ENCODE data around the gene CLEC17A. TPM values are rescaled to one million over a fixed set of nuclear protein-coding genes. Genes with fewer than 3 reads are reported as not detected.
A peak's percentile ranks its signal among the peaks of the same experiment; 100 is the strongest.

The CLEC17A gene
- total RNA-seq, 2 experiments from 2014 or later: 27.4 to 51.1 TPM

GRCh38 chr19:14576363-14576762, 6.5 kb upstream of the CLEC17A start:
- Histone ChIP-seq H3K4me3 (ENCODE audit: low read depth, low read length, poor library complexity, severe bottlenecking) (peak overlapping the region; percentile 26), H4K20me1 (ENCODE audit: insufficient read depth, low read length) (no peaks in the 10 kb centered on the region), H3K9me2 (ENCODE audit: insufficient read depth, low read length) (no peaks in the 10 kb centered on the region), H3K36me3 (ENCODE audit: insufficient read depth, low read length) (no peaks in the 10 kb centered on the region), H3K9me3 (ENCODE audit: low read length) (peaks cover 6% of the 10 kb centered on the region; the same call in 1 of the 2 replicates), H3K4me1 (ENCODE audit: insufficient read depth, low read length, poor library complexity, severe bottlenecking) (peaks cover 70% of the 10 kb centered on the region), H3K79me2 (ENCODE audit: insufficient read depth, low read depth, low read length) (peaks cover 3% of the 10 kb centered on the region), H3K4me2 (ENCODE audit: low read length) (peak overlapping the region; percentile 40), H2AFZ (ENCODE audit: low read length) (peak overlapping the region; percentile 32), H3K27ac (ENCODE audit: low read depth, low read length, poor library complexity, severe bottlenecking) (peak overlapping the region; percentile 92)
- intact Hi-C loops (cut with micrococcal nuclease; ENCODE audit: unreplicated experiment): no loop called here
- peak; percentile 59 for DNase-seq (ENCODE audit: low spot score)
- TF ChIP-seq, protein P1, sequence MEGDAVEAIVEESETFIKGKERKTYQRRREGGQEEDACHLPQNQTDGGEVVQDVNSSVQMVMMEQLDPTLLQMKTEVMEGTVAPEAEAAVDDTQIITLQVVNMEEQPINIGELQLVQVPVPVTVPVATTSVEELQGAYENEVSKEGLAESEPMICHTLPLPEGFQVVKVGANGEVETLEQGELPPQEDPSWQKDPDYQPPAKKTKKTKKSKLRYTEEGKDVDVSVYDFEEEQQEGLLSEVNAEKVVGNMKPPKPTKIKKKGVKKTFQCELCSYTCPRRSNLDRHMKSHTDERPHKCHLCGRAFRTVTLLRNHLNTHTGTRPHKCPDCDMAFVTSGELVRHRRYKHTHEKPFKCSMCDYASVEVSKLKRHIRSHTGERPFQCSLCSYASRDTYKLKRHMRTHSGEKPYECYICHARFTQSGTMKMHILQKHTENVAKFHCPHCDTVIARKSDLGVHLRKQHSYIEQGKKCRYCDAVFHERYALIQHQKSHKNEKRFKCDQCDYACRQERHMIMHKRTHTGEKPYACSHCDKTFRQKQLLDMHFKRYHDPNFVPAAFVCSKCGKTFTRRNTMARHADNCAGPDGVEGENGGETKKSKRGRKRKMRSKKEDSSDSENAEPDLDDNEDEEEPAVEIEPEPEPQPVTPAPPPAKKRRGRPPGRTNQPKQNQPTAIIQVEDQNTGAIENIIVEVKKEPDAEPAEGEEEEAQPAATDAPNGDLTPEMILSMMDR (conservative IDR thresholded peaks at IDR 0.05; ENCODE audit: low read length): no peak
- TF ChIP-seq EZH2phosphoT487 (IDR thresholded peaks at IDR 0.05; ENCODE audit: borderline replicate concordance, low read depth, low read length): no peak
- BruUV-seq (replicated peaks): no TSS peak
- ChIA-PET CTCF (ENCODE audit: unreplicated experiment) (no interaction called here), POLR2A (interaction anchor here (1.4 kb wide), 2 partner anchors 108 to 110 kb away, joined by 6 read pairs; no protein-coding TSS in a partner anchor)

- ChIA-PET POLR2A (interaction anchor here (1.4 kb wide), 2 partner anchors 107 to 109 kb away, joined by 6 read pairs; no protein-coding TSS in a partner anchor), CTCF (ENCODE audit: unreplicated experiment) (interaction anchor here (0.5 kb wide), 1 partner anchor 112 kb away, joined by 9 read pairs; the partner anchor contains the start of gene ZNF333)
- H3K4me3 ChIP-seq (ENCODE audit: low read depth, low read length, poor library complexity, severe bottlenecking): peak overlapping the region; percentile 42
- peak overlapping the region; percentile 45; the same call in 1 of the 2 replicates for H2AFZ ChIP-seq (ENCODE audit: low read length)
- TF ChIP-seq, protein P1 (conservative IDR thresholded peaks at IDR 0.05; ENCODE audit: low read length): no peak
- TF ChIP-seq EZH2phosphoT487 (IDR thresholded peaks at IDR 0.05; ENCODE audit: borderline replicate concordance, low read depth, low read length): no peak
- intact Hi-C loops (cut with micrococcal nuclease; ENCODE audit: unreplicated experiment): no loop called here
- H3K4me1 ChIP-seq (ENCODE audit: insufficient read depth, low read length, poor library complexity, severe bottlenecking): peaks cover 76% of the 10 kb centered on the region
- H3K79me2 ChIP-seq (ENCODE audit: insufficient read depth, low read depth, low read length): no peaks in the 10 kb centered on the region
- H3K4me2 ChIP-seq (ENCODE audit: low read length): peak overlapping the region; percentile 70
- H3K36me3 ChIP-seq (ENCODE audit: insufficient read depth, low read length): no peaks in the 10 kb centered on the region
- peak overlapping the region; percentile 92 for H3K27ac ChIP-seq (ENCODE audit: low read depth, low read length, poor library complexity, severe bottlenecking)
- H3K9me2 ChIP-seq (ENCODE audit: insufficient read depth, low read length): no peaks in the 10 kb centered on the region
- no peaks in the 10 kb centered on the region for H4K20me1 ChIP-seq (ENCODE audit: insufficient read depth, low read length)
- H3K9me3 ChIP-seq (ENCODE audit: low read length): peaks cover 6% of the 10 kb centered on the region; the same call in 1 of the 2 replicates
- BruUV-seq (replicated peaks): no TSS peak
- peak; percentile 82 for DNase-seq (ENCODE audit: low spot score)
Measured at GRCh38 chr19:14577264-14577663, 5.6 kb upstream of the CLEC17A start.

GRCh38 chr19:14577885-14578427, 4.9 kb upstream of the CLEC17A start:
- no peak for TF ChIP-seq EZH2phosphoT487 (IDR thresholded peaks at IDR 0.05; ENCODE audit: borderline replicate concordance, low read depth, low read length)
- TF ChIP-seq, protein P1 (conservative IDR thresholded peaks at IDR 0.05; ENCODE audit: low read length): peak; percentile 49
- CTCF ChIA-PET (ENCODE audit: unreplicated experiment): no interaction called here
- intact Hi-C loops (cut with micrococcal nuclease; ENCODE audit: unreplicated experiment): no loop called here
- DNase-seq (ENCODE audit: low spot score): peak; percentile 88
- peak overlapping the region; percentile 92 for H3K27ac ChIP-seq (ENCODE audit: low read depth, low read length, poor library complexity, severe bottlenecking)
- H3K79me2 ChIP-seq (ENCODE audit: insufficient read depth, low read depth, low read length): no peaks in the 10 kb centered on the region
- peak overlapping the region; percentile 42 for H3K4me3 ChIP-seq (ENCODE audit: low read depth, low read length, poor library complexity, severe bottlenecking)
- H3K4me2 ChIP-seq (ENCODE audit: low read length): peak overlapping the region; percentile 70
- no peaks in the 10 kb centered on the region for H3K36me3 ChIP-seq (ENCODE audit: insufficient read depth, low read length)
- peaks cover 6% of the 10 kb centered on the region; the same call in 1 of the 2 replicates for H3K9me3 ChIP-seq (ENCODE audit: low read length)
- H2AFZ ChIP-seq (ENCODE audit: low read length): peak overlapping the region; percentile 45; the same call in 1 of the 2 replicates
- H3K4me1 ChIP-seq (ENCODE audit: insufficient read depth, low read length, poor library complexity, severe bottlenecking): peaks cover 79% of the 10 kb centered on the region
- no peaks in the 10 kb centered on the region for H3K9me2 ChIP-seq (ENCODE audit: insufficient read depth, low read length)
- BruUV-seq (replicated peaks): no TSS peak
- POLR2A ChIA-PET: no interaction called here
- H4K20me1 ChIP-seq (ENCODE audit: insufficient read depth, low read length): no peaks in the 10 kb centered on the region

Measured in OCI-LY7 (cell line).